GM18508 (cell line): ENCODE data around the gene PTCH1.

Experiments used
- ATAC-seq: cut with Tn5 transposase; IDR thresholded peaks from one replicate; pipeline ENCODE4 v1.9.1; 2021; ENCODE audit warnings: moderate number of reproducible peaks; ENCODE audit not compliant: insufficient read depth, unreplicated experiment

The PTCH1 gene

DNA sequence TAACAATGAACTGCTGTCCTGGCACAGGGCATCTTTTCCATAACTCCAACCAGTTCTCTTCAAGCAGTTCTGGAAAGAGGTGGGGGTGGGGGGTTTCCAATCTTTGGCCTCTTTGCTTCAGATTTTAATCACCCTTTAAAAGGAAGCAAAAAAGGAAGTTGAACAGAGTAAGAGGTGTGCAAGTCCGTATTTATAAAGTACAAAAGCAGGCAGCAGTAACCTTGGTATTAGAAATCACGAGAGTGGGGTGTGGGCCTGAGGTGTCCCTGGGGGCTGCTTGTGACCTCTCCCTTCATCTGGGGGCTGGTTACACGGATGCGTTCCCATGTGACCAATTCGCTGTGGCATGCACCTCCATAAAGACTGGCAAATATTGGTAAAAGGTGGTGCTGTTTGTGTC lies 70.5 kb downstream of the PTCH1 start:
- no peak for ATAC-seq

DNA sequence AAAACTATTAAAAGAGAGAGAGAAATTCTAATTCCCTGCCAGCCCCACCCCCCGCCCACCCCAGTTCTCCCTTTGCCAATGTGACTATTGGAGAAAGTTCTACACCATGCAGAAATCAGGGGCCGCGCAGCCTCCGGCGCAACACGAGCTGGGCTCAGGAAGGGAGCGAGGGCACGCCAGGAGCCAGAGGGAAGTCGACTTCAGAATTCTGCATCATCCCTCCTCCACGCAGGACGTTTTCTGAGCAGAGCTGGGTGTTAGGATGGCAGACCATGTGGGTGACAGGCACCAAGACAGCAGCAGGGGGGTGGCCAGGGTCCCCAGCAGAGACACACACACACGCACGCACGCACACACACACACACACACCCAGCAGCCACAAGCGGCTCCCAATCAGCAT lies 72.6 kb downstream of the PTCH1 start:
- no peak for ATAC-seq

DNA sequence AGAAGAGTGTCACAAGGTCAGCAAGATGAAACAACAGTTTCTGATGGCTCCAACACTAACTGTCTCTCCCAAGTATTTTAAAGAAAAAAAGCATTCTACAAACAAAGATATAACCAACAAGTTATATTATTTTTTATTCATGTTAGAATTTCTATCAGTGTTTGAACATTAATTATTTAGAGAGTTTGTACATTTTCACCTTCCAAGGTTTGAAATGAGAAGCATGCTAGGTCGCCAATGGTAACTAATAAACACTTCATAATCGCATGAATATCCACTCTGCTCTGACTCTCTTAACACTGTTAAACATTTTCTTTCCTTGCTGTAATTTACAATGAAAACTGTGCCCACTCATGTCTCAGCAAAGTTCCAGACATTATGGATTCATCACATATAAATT lies 73.5 kb downstream of the PTCH1 start:
- no peak for ATAC-seq

GRCh38 chr9:95441081-95441480 lies 75.7 kb downstream of the PTCH1 start:
- no peak for ATAC-seq

DNA sequence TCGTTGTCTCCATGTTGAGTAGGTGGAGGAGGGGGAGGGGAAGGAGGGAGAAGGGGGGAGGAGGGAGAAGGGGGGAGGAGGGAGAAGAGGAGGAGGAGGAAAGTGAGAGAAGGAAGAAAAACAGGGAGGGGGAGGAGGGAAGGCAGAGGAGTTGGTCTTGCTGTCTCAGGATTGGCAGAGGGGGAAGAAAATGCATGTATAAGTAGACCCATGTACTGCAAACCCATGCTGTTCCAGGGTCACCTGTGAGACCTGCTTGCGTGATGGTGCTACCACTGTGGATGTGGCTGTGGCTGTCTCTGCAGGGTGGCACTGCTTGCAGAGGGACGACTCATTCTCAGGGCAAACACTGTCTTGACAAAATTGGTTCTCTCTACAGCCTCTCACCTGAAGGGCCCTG lies 76.3 kb downstream of the PTCH1 start:
- no peak for ATAC-seq

DNA sequence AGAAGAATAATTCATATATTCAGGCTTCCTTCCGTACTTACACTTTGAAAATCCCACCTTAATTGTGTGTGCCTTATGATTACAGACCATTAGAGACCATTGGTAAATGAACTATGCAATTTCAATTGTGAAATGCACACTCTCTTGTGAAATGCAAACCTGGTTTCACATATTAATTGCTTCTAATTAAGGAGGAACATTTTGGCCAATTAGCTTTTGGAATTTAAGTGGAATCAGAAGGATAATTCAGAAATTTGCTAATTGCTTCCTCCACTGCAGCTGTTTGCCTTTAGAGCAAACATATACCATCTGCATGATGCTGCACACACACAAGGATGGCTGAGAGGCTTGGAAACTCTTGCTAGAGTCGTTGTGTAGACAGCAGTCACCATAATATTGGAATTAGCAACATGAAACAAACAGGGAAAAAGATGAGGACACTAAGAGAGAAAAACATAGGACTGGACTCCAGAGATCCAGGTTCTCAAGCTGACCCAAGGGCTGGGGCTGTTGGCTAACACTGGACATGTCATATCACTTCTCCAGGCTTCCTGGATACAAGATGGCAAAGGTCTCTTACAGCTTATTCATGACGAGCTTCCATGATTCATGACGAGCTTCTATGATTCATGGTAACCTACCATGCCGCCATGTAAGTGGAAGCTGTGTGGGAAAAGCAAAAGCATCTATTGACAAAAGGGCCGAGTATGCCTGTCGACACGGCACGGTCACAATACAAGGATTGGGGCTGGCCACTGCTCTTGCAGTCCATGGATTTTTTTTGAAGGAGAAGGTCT lies 78.0 kb downstream of the PTCH1 start:
- no peak for ATAC-seq

- no peak for ATAC-seq
These were observed 79.2 kb downstream of the PTCH1 start for GRCh38 chr9:95437559-95437958.

- no peak for ATAC-seq
These were observed 80.4 kb downstream of the PTCH1 start for GRCh38 chr9:95436416-95436815.

DNA sequence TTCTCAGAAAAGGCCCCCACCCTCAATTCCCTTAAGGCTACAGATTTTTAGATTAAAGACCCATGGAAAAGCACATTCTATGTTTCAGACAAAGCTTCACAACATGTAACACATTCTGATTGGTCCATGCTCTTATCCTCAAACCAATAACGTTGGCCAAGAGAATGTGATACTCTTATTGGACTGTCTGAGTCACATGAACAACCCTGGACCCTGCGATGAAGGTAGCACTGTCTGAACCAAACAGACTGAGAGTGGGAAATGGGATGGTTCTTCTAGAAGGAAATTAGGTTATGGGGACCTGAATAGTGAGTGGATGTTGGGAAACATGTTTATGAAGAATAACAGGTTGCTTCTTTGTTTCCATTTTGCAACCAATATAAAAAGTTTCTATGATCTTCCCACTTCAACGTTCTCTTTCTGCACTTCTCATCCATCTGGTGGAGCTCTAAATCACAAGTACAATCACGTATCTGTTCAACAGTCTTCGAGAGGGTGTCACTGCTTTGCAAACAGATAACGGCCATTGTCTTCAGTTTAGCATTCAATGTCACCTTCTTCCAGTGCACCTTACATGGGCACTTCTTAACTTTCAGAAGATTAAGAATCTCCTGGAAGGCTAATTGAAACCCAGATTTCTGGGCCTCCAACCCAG lies 81.6 kb downstream of the PTCH1 start:
- no peak for ATAC-seq

DNA sequence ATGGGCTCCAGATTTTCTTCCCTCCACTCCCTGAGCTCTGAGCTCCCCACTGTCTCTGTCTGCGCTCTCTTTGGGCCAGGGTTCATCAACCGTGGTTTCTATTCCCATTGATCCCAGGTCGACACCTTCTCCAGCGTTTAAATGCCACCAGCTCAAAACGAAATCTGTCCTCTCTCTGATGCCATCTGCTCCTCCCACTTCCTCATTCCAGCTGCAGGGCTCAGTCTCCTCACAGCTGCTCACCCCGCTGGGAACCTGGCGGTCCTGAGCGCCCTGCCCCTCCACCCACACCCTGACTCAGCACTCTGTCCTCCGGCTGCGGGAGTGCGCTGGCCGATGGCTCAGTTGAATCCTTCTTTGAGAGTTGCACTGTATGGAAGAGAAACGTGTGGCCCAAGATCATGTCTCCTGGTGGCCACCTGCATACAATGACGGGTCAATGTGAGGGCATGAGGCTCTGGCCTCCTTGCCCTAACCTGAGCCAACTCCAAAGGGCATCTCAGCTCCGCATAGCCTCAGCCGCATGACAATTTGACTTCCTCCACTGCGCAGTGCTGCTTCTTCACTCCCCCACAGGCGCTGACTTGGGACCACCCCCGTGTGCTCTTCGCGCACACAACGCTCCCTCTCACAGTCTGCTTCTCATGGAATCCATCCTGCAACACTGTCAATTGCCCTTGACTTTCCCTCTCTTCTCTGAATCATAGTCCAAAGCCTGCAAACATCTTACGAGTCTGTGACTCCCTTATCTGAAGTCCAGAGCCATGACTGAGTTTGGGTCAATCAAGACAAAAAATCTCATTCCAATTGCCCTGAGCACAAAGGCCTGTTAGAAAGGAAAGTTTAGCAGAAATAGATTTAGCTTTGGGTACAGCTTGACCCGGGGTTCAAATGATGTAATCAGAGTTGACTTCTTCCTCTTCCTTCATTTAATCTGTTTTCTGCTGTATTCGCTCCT lies 82.4 kb downstream of the PTCH1 start:
- no peak for ATAC-seq

- ATAC-seq = no peak
These were observed 83.5 kb downstream of the PTCH1 start for GRCh38 chr9:95433096-95433819.

DNA sequence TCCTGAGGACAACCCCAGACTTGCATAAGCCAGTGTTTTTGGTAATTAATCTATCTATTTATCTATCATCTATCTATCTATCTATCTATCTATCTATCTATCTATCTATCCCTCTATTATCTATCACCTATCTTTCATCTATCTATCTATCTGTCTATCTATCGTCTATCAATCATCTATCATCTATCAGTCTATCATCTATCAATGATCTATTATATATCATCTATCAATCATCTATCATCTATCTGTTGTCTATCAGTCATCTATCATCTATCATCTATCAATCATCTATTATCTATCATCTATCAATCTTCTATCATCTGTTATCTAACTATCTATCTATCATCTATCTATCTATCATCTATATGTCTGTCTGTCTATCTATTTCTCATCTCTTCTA lies 85.5 kb downstream of the PTCH1 start:
- ATAC-seq = no peak

DNA sequence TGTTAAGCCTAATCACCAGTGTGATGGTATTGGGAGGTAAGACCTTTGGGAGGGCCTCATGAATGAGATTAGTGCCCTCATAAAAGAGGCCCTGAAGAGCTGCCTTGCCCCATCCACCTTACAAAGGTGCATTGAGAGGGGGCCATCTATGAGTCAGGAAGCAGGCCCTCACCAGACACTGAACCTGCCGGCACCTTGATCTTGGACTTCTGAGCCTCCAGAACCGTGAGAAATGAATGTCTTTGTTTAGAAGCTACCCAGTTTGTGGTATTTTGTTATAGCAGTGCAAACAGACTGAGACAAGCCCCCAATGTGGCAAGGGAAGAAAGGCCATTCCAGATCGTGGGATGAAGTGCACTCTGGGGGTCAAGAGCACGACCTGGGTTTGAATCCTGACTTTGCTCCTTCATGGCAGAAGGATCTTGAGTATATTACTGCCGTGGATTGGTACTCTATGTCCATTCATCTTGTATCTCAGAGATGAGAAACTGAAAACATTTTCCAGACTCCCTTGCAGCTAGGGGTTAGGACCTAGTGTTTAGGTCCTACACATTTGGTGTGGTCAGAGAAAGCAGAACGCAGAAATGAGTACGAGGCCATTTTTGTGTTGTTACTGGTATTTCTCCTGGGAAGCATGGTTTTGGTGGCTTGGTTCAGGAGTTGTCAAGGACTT lies 86.7 kb downstream of the PTCH1 start:
- ATAC-seq = no peak

- no peak for ATAC-seq
These were observed 87.7 kb downstream of the PTCH1 start for GRCh38 chr9:95429096-95429495.

DNA sequence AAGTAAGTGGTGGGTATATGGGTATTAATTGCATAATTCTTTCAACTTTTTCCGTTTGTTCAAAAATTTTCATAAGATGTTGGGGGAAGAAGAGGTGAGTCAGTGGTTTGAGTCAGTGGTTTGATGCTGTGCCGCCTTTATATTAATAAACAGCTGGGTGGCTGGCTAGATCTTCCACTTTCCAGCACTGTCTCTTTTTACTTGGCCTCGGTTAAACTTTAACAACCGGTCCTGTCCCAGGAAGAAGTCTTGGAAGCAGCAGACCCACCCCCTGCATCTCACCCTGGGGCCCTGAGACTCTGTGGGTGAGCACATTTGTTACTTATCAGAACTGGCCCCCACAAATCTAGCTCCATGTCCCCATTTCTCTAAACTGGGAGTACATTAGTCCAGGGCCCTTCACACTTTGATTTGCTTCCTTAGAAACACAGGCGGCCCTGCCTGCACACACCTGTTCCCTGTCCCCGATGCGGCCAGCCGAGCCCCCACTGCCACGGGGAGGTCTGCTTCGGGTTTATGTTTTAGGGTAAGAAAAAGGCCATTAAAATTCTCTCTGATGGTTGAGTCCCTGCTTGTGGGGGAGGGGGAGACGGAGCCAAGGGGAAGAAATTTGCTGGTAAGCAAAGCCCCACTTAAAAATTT lies 90.7 kb downstream of the PTCH1 start:
- no peak for ATAC-seq

GRCh38 chr9:95422650-95423049 lies 94.1 kb downstream of the PTCH1 start:
- ATAC-seq = no peak

DNA sequence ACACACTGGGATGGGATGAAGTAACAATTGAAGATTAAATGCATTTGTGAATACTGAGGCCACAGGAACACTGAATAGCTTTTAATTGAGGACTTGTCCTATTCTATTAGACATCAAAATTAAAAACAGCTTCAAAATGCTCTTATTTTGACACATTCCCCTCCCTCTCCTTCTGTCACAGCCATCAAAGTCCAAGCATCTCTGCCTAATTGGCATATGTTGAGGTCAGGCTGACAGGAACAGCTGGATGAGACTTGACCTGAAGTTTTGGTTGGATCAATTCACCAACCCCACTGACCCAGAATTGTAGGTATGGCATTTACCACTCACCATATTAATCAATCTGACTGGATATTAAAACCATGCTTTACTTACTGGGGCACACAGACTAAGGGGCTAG lies 96.3 kb downstream of the PTCH1 start:
- no peak for ATAC-seq

DNA sequence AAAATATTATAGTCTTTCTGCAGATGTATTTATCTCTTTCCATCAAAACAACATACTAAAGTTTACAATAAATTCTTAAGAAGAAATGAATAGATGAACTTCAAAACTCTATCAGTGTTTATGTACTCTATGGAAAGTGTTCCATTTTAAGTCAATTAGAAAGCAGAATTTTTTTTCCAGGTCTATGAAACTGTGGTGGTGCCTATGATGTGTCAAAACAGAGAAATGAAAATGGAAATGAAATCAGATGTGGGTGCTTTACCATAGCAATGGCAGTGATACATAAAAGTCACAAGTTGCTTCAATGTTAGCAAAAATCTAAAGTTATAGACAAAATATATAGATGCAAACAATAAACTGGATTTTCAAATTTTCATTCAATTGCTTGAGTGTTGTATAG lies 97.3 kb downstream of the PTCH1 start:
- no peak for ATAC-seq

DNA sequence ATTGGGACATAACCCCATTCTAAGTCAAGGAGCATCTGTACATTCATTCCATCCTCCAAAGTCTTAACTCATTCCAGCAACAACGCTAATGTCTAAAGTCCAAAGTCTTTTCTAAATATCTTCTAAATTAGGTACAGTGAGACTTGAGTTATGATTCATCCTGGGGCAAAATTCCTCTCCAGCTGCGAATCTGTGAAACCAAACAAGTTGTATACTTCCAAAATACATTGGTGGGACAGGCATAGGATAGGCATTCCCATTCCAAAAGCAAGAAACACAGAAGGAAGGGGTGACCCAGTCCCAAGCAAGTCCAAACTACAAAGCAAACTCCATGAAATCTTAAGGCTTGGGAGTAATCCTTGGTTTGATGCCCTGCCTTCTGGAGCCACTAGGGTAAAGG lies 101.6 kb downstream of the PTCH1 start:
- ATAC-seq = no peak
